Loucy (cell line): ENCODE data around the gene STRBP.

Experiments
- H2AFZ ChIP-seq: fragments of 200-600 bp; sonication (generic); 2 replicates; pipeline ENCODE4 v1.6.0; 2016; ENCODE audit warnings: antibody characterized with exemption, mild to moderate bottlenecking, low read length, moderate library complexity
- H3F3A ChIP-seq: fragments of 200-600 bp; 2 replicates; pipeline ENCODE4 v1.6.0; 2016; ENCODE audit warnings: antibody characterized with exemption, low read depth, mild to moderate bottlenecking
- H3K27me3 ChIP-seq: fragments of 200-600 bp; sonication (generic); 2 replicates; pipeline ENCODE4 v1.6.1; 2014; ENCODE audit warnings: low read length, mild to moderate bottlenecking; ENCODE audit not compliant: insufficient read depth, poor library complexity, severe bottlenecking
- H3K36me3 ChIP-seq: fragments of 200-600 bp; sonication (generic); 2 replicates; pipeline ENCODE4 v1.6.1; 2016; ENCODE audit warnings: low read length; ENCODE audit not compliant: insufficient read depth
- H3K4me1 ChIP-seq: fragments of 200-600 bp; sonication (generic); 2 replicates; pipeline ENCODE4 v1.5.1; 2014; ENCODE audit warnings: low read length, mild to moderate bottlenecking; ENCODE audit not compliant: insufficient read depth, poor library complexity, severe bottlenecking
- H3K4me2 ChIP-seq: fragments of 200-600 bp; sonication (generic); 2 replicates; pipeline ENCODE4 v1.6.0; 2014; ENCODE audit warnings: antibody characterized with exemption, low read length, low read depth, mild to moderate bottlenecking; ENCODE audit not compliant: poor library complexity, severe bottlenecking
- H3K4me3 ChIP-seq: fragments of 200-600 bp; sonication (generic); 2 replicates; pipeline ENCODE4 v1.5.1; 2014; ENCODE audit warnings: low read length, mild to moderate bottlenecking, mixed read lengths; ENCODE audit not compliant: poor library complexity, severe bottlenecking
- H3K79me2 ChIP-seq: fragments of 200-600 bp; sonication (generic); 2 replicates; pipeline ENCODE4 v1.6.1; 2014; ENCODE audit warnings: low read length; ENCODE audit not compliant: insufficient read depth
- H3K9ac ChIP-seq: fragments of 200-600 bp; sonication (generic); 2 replicates; pipeline ENCODE4 v1.6.0; 2014; ENCODE audit warnings: mild to moderate bottlenecking, low read depth, low read length, moderate library complexity; ENCODE audit not compliant: poor library complexity, severe bottlenecking
- H3K9me2 ChIP-seq: fragments of 200-600 bp; sonication (generic); replicated peaks from 2 replicates; pipeline ENCODE4 v1.6.1; 2016; ENCODE audit warnings: low read depth, low read length, mixed read lengths
- H3K9me3 ChIP-seq: fragments of 200-600 bp; sonication (generic); 2 replicates; pipeline ENCODE4 v1.6.1; 2014; ENCODE audit warnings: mild to moderate bottlenecking, antibody characterized with exemption, low read length, low read depth; ENCODE audit not compliant: insufficient read depth
- H4K20me1 ChIP-seq: fragments of 200-600 bp; sonication (generic); 2 replicates; pipeline ENCODE4 v1.6.0; 2014; ENCODE audit warnings: antibody characterized with exemption, low read length, mild to moderate bottlenecking; ENCODE audit not compliant: insufficient read depth, poor library complexity, severe bottlenecking
- EZH2phosphoT487 ChIP-seq: fragments of 200-600 bp; IDR thresholded peaks from 2 replicates; pipeline ENCODE4 v1.6.1; 2018; ENCODE audit warnings: antibody characterized with exemption, mild to moderate bottlenecking, moderate library complexity, borderline replicate concordance
- TF ChIP-seq, protein P1 (sequence below): fragments of 200-600 bp; sonication (generic); conservative IDR thresholded peaks from 2 replicates; pipeline ENCODE4 v1.5.1; 2014; ENCODE audit warnings: mild to moderate bottlenecking, antibody characterized with exemption, low read length

STRBP gene

DNA sequence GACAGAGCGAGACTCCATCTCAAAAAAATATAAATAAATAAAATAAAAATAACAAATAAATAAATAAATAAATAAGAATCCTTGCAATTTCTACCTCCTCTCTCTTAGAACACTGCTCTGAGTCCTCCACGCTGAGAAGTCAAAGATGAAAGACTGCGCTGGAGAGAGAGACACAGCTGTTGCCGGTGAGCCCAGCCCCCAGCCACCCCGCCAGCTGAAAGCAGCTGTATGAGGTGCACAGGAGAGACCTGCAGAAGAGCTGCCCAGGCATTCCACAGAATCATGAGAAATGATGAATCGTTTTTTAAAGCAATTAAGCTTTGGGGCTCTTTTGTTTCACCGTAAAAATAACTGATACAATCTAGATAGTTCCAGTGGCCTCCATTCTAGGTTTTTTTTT is 16.3 kb upstream of the STRBP start:
- H3K4me3 ChIP-seq: no peak overlapping the region

GRCh38 chr9:123283455-123283854 is 15.1 kb upstream of the STRBP start:
- Histone ChIP-seq H3K79me2 (no peaks in the 10 kb centered on the region), H3K36me3 (no peaks in the 10 kb centered on the region), H3K9me3 (no peaks in the 10 kb centered on the region), H3K9ac (no peak overlapping the region), H4K20me1 (no peaks in the 10 kb centered on the region), H3K9me2 (no peaks in the 10 kb centered on the region), H3K4me3 (no peak overlapping the region), H3K4me2 (no peak overlapping the region), H3F3A (no peaks in the 10 kb centered on the region), H3K4me1 (no peaks in the 10 kb centered on the region), H2AFZ (no peak overlapping the region), H3K27me3 (no peaks in the 10 kb centered on the region)
- no peak for TF ChIP-seq EZH2phosphoT487
- TF ChIP-seq, protein P1, sequence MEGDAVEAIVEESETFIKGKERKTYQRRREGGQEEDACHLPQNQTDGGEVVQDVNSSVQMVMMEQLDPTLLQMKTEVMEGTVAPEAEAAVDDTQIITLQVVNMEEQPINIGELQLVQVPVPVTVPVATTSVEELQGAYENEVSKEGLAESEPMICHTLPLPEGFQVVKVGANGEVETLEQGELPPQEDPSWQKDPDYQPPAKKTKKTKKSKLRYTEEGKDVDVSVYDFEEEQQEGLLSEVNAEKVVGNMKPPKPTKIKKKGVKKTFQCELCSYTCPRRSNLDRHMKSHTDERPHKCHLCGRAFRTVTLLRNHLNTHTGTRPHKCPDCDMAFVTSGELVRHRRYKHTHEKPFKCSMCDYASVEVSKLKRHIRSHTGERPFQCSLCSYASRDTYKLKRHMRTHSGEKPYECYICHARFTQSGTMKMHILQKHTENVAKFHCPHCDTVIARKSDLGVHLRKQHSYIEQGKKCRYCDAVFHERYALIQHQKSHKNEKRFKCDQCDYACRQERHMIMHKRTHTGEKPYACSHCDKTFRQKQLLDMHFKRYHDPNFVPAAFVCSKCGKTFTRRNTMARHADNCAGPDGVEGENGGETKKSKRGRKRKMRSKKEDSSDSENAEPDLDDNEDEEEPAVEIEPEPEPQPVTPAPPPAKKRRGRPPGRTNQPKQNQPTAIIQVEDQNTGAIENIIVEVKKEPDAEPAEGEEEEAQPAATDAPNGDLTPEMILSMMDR: no peak

More for the DNA sequence above, 16.3 kb upstream of the STRBP start:
- no peak overlapping the region for H2AFZ ChIP-seq
- H3K4me2 ChIP-seq: no peak overlapping the region
- H3K79me2 ChIP-seq: no peaks in the 10 kb centered on the region
- no peak overlapping the region for H3K9ac ChIP-seq
- H4K20me1 ChIP-seq: no peaks in the 10 kb centered on the region
- H3F3A ChIP-seq: no peaks in the 10 kb centered on the region
- no peaks in the 10 kb centered on the region for H3K27me3 ChIP-seq
- H3K36me3 ChIP-seq: no peaks in the 10 kb centered on the region
- TF ChIP-seq, protein P1: no peak
- no peak for TF ChIP-seq EZH2phosphoT487
- no peaks in the 10 kb centered on the region for H3K9me3 ChIP-seq
- no peaks in the 10 kb centered on the region for H3K4me1 ChIP-seq
- no peaks in the 10 kb centered on the region for H3K9me2 ChIP-seq

DNA sequence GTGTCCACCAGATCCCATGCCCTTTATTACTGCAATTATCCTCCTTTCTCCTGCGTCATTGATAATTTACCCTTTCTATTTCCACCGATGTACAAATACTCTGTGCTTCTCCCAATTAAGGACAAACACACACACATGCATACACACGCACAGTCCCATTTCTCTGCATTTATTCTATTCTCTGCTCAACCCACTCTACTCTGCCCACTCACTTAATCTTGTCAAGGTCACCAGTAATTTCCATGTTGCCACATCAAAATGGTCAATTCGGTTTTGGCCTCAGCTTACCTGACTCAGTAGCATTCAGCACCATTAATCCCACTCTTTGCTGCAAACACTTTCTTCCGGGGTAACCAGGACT is 14.6 kb upstream of the STRBP start:
- TF ChIP-seq, protein P1: no peak
- no peak for TF ChIP-seq EZH2phosphoT487
- Histone ChIP-seq H3K4me2 (no peak overlapping the region), H3K36me3 (no peaks in the 10 kb centered on the region), H4K20me1 (no peaks in the 10 kb centered on the region), H2AFZ (no peak overlapping the region), H3K27me3 (no peaks in the 10 kb centered on the region), H3K79me2 (no peaks in the 10 kb centered on the region), H3K9me2 (no peaks in the 10 kb centered on the region), H3K4me1 (no peaks in the 10 kb centered on the region), H3K4me3 (no peak overlapping the region), H3F3A (no peaks in the 10 kb centered on the region), H3K9ac (no peak overlapping the region), H3K9me3 (no peaks in the 10 kb centered on the region)
